ENCODE data around the gene MEST. TPM values are rescaled to one million over a fixed set of nuclear protein-coding genes. Genes with fewer than 3 reads are reported as not detected.

MEST gene
- total RNA-seq, 1 donor from 2014 or later: 72.2 TPM

DNA sequence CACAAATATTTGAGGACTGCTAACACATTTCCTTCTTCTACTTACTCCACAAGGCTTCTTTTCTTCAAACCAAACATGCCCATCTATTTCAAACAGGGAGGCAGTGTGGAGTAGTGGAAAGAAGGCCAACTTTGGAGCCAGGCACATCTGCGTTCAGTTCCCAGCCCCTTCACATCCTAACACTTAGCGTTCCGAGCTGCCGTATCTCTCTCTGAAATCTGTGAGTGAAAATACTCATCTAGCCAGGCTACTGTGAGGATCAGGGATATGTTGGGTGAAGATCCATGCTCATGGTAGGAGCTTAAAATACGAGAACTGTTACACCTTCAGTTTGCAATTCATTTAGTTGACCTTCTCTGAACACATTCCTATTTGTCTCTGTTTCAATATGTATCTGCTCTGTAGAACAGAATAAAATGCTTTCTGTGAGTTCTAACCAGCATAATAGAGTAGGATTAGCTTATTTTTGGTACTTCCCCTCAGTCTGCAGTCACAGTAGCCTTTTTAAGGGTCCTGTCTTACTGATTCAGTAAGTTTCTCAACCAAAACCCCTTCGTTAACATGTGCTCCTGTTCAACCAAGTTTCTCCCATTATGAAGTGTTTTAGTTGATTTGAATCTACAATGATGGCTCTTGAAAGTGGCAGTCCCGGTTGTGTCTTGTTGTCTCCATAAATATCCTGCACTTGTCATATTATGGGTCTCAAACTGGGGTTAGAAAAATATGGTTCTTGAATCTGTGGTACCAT, 3.3 kb upstream of the MEST start:
- H3K27ac Mint-ChIP-seq (ENCODE audit: unreplicated experiment): no peak overlapping the region
- TF ChIP-seq CTCF (IDR thresholded peaks at IDR 0.05; ENCODE audit: unreplicated experiment): no peak

DNA sequence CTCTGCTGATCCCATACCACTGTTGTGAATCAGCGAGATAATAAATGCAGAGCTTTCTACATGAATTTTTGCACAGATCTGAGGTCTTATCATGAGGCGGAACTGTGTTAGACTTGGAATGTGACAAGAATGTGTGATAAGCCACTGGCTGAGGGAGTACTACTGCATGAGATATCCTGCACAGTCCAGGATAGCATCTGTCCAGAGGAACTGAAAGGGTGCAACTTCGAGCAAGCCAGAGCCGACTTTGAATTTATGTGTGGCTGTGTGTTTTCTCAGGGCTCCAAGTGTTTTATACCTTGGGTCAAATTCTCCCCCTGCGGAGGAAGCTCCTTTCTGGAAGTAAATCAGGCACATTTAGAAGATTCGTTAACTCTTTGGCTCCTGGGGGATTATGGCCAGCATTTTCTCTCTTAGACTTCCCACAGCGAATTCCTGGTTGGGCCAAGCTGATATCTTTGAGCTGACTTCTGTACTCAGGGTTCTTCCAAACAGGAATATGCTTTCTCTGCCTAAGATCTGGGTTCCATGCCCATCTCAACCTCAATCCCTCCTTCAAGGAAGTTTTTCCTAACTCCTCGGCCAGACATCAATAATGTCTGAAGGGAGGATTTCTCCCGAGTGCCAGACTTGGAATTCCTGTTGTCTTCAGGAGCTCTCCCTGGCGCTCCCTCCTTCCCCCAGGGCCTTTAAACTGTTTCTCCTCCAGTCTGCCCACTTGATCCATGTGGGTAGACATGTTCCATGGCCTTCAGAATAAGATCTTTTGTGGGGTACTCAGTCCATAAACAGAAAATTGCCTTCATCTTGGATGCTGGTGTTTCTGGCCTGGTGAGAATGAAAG, 2.5 kb upstream of the MEST start:
- peaks cover 17% of the 10 kb centered on the region for H3K36me3 Mint-ChIP-seq (ENCODE audit: low read depth, unreplicated experiment)
- no peaks in the 10 kb centered on the region for H3K9me3 Mint-ChIP-seq (ENCODE audit: unreplicated experiment)
- no peak for TF ChIP-seq CTCF (IDR thresholded peaks at IDR 0.05; ENCODE audit: unreplicated experiment)
- H3K4me3 Mint-ChIP-seq (ENCODE audit: unreplicated experiment): no peak overlapping the region
- DNase-seq (ENCODE audit: low spot score): no peak
- H3K4me1 Mint-ChIP-seq (ENCODE audit: unreplicated experiment): peaks cover 42% of the 10 kb centered on the region
- H3K27me3 Mint-ChIP-seq (ENCODE audit: unreplicated experiment): peaks cover 6% of the 10 kb centered on the region
- H3K27ac Mint-ChIP-seq (ENCODE audit: unreplicated experiment): no peak overlapping the region

More for the DNA sequence above, 3.3 kb upstream of the MEST start:
- Mint-ChIP-seq H3K4me3 (ENCODE audit: unreplicated experiment) (no peak overlapping the region), H3K4me1 (ENCODE audit: unreplicated experiment) (peaks cover 42% of the 10 kb centered on the region), H3K9me3 (ENCODE audit: unreplicated experiment) (no peaks in the 10 kb centered on the region), H3K27me3 (ENCODE audit: unreplicated experiment) (peaks cover 6% of the 10 kb centered on the region), H3K36me3 (ENCODE audit: low read depth, unreplicated experiment) (peaks cover 12% of the 10 kb centered on the region)
- DNase-seq (ENCODE audit: low spot score): no peak

DNA sequence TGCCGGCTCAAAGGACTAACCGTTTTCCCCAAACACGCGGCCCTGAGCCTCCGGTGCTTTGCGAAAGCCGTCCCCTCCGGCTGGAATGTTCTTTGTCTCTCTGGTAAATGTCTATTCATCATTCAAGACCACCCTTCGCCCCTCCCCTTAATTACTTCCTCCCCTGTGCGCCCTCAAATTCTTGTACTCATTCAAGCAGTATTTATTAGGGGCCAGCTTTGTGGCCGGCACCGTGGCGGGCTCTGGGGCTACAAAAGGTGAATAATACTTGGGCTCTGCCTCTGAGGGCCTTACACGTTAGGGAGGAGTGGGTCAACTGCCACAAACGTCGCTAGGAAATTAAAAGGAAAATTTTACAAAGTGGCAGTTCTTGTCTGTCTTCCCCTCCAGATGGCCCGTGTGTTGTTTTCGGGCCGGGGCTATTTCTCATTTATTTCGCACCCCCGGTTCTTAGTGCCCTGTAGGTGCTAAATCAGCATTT, 1.5 kb upstream of the MEST start:
- Mint-ChIP-seq H3K4me1 (ENCODE audit: unreplicated experiment) (peaks cover 40% of the 10 kb centered on the region), H3K27me3 (ENCODE audit: unreplicated experiment) (peaks cover 4% of the 10 kb centered on the region), H3K27ac (ENCODE audit: unreplicated experiment) (peak overlapping the region; percentile 90), H3K4me3 (ENCODE audit: unreplicated experiment) (peak overlapping the region; percentile 71), H3K9me3 (ENCODE audit: unreplicated experiment) (no peaks in the 10 kb centered on the region), H3K36me3 (ENCODE audit: low read depth, unreplicated experiment) (peaks cover 17% of the 10 kb centered on the region)
- peak; percentile 27 for DNase-seq (ENCODE audit: low spot score)
- TF ChIP-seq CTCF (IDR thresholded peaks at IDR 0.05; ENCODE audit: unreplicated experiment): no peak

DNA sequence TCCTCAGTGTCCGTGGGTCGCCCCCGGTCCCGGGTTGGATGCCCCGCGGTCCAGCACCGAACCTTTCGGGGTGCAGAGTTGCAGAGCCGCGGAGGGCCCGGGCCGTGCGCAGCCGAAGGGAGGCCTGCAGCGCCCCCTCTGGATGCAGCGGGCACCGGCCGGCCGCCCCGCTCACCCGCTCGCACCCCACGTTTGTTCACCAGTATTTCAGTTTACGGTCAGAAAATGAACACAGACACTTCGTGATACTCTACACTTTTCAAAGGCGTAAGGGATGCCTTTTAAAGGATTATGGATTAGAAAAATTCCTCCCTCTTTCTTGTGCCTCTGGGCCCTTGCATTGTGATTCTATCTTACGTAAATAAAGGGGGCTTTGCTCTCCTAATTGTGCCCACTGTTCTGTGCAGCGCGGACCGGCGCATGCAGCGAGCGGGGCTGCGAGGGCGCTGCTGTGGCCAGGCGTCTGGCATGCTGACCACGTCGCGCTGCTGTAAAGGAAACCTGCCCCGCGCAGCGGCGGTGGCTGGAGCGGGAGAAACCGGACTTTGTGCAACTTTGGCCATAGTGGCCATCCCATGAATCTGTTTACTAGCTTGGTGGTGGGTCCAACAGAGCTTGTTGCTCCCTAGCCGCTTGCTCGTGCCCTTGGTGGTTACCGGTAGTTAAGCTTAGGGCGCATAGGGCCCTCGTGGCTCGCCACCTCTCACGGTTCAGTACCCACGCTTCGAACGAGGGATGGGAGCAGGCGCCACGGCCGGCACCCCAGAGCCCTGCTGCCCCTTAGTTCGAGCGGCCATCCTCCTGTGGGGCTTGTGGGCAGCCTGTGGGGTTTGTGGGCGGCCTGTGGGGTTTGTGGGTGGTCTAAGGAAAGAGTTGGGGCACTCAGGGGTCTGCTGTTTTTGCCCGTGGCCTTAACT, 739 bp upstream of the MEST start:
- peaks cover 39% of the 10 kb centered on the region for H3K4me1 Mint-ChIP-seq (ENCODE audit: unreplicated experiment)
- peaks cover 14% of the 10 kb centered on the region for H3K36me3 Mint-ChIP-seq (ENCODE audit: low read depth, unreplicated experiment)
- TF ChIP-seq CTCF (IDR thresholded peaks at IDR 0.05; ENCODE audit: unreplicated experiment): peak; percentile 77
- H3K4me3 Mint-ChIP-seq (ENCODE audit: unreplicated experiment): peak overlapping the region; percentile 91
- H3K27me3 Mint-ChIP-seq (ENCODE audit: unreplicated experiment): peaks cover 3% of the 10 kb centered on the region
- DNase-seq (ENCODE audit: low spot score): peak; percentile 71
- no peaks in the 10 kb centered on the region for H3K9me3 Mint-ChIP-seq (ENCODE audit: unreplicated experiment)
- no peak overlapping the region for H3K27ac Mint-ChIP-seq (ENCODE audit: unreplicated experiment)

All from endothelial cell (in vitro differentiated cells).